GM19043 (cell line): ENCODE results near the gene PSMD6.

Source experiments
- ATAC-seq: cut with Tn5 transposase; IDR thresholded peaks from one replicate; pipeline ENCODE4 v1.9.1; 2021; ENCODE audit warnings: low read depth; ENCODE audit not compliant: unreplicated experiment

Gene PSMD6

GRCh38 chr3:64011685-64012084 is 11.6 kb downstream of the PSMD6 start:
- no peak for ATAC-seq

DNA sequence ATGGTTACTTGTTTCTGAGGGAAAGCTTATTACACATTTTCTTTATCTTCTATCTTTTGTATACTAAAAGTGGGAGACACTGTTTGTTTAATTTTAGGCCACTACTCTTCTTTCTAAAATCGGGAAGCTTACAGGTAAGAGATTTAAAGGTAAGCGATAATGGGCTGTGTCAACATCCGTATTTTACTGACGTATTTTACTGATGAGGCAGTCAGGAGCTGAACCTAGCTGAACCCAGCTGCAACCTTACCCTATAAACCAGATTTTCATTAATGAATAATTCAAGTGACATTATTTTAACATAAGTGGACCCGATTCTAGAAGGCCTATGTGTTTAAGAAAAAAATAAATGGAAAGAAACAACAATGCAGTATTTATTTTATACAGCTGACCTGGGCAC is 13.1 kb downstream of the PSMD6 start:
- no peak for ATAC-seq

DNA sequence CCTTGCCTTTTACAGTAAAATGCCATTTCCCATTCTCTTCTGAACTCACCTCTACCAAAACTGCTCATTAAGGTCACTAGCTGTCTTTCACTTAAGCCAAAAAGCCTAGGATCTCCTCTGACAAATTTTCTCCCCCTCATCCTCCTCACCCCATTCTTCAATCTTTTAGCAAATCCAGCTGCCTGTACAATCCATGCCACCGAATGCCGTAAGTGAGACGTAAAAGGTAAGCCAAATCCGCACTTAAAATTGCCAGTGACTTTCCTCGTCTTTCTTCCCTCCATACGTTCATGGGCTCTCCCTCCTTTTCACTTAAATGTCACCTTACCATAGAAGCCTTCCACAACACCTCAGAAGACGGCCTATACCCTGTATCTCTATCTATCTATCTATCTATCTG is 13.8 kb downstream of the PSMD6 start:
- no peak for ATAC-seq

- no peak for ATAC-seq
Measured at GRCh38 chr3:64008487-64009351, 14.6 kb downstream of the PSMD6 start.

DNA sequence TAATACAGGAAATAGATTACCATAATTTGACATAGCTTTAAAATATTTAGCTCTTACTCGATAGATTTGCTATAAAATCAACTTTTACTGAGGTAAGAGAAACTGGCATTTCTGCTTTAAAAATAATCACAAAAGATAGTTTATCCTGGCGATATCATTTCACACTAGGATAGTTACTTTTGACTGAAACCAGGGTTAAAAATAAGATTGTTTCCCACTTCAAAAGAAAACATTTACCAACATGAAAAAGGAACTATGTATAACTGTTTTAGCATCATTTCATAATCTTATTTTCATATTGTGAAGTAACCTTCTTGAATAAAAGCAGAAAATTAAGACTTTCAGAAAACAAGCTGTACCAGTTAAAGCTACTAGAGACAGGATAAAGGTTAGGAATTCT is 15.3 kb downstream of the PSMD6 start:
- no peak for ATAC-seq

- ATAC-seq, result no peak
Measured at GRCh38 chr3:64003589-64003988, 19.7 kb downstream of the PSMD6 start.

DNA sequence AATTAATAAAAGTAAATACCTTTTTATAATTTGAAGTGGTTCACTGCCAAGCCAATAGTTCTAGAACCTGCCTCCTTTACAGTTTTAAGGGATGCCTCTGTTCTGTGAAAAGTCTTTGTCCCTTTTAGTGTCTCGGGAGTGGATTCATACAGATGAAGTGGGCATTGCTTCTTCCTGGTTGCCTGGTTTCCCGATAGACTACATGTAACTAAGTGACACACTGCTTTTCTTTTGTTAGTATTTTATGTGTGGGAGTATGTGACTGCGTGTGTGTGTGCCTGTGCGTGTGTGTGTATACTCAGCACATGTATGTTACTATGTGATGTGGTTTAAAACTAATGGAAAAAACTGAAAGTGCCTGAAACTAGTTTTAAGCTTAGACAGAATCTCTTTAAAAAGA is 21.1 kb downstream of the PSMD6 start:
- ATAC-seq, result no peak

DNA sequence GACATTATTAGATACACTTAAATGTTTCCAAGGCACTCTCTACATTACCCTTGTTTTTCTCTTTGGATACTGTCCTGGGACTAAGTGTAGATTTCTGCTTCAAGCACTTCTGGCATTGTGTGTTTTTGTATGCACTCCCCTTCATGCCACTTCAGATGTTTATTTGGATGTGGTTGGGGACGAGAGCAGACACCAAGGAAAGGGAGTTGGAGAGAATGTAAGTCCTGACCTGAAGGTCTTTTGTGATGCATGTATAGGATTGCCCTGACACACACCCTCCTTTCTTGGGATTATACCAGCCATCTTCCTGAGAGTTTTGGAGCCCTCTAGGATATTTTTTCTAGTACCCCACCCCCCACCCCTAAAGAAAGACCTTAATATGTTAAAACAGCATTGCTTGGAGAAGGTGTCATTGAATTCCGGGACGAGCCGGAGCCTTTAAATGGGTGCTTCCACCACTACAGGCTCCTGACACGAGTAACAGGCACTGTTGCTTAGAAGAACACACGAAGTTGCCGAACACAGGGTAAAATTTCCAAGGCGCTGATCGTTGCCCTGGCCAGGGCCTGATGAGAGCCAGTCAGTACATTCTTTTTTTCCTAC is 22.7 kb downstream of the PSMD6 start:
- ATAC-seq, result no peak

DNA sequence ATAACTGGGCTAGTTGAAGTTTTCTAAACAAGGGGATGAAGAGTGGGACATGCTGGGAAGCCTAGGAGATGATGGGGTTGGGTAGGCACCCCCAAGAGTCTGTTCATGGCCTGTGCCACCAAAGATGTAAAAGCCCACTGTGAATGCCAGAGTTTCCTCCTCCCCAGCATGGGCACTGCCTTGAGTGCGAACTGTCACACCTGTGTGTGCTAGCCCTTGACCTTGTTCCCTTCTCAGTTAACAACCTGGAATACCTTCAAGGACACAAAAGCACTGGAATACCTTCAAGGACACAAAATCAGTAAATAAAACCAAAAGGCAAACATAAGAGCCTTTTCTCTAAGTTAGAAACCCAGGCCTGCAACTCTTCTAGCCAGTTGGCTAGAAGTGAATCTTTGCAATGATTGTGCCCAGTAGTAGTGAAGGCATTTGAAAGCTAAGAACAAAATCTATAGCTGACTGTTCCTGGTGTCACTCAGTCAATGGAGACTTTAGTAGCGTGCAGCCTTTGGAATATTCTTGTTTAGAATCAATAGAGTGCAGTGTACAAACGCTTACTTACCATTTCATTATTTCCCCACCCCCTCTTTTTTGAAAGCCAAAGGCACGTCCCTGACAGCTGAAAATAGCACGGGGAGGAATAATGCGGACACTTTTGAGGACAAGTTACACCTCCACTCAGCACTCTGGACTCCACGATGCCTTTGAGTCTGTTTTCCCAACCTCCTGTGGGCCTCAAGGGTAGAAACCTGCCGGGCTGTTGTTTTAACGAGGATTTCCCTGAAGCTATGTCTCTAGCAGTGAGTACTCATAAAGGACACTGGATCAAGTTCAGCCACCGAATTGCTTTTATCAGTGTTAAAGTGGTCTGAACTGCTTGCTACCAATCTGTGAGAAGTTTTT is 24.2 kb downstream of the PSMD6 start:
- ATAC-seq, result no peak

- ATAC-seq, result no peak
Measured at GRCh38 chr3:63995086-63995485, 28.2 kb downstream of the PSMD6 start.

DNA sequence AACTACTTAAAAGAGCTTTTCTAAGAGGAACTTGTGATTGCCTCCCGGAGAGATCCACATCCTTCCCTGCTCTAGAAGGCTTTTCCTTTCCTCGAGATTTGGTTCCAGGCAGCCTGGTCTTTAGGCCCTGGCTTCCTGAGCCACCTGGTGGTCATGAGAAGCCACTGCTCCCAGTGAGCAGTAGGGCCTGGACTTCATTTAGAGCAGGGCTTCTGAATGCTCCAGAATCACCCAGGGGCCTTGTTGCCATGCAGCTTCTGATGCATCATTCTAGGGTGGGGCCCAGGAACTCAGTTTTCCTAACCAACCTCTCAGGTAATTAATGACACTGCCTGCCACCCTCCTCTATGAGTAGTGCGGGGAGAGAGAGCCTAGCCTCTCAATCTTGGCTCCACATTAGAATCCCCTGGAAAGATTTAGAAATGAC is 29.6 kb downstream of the PSMD6 start:
- peak; percentile 92 for ATAC-seq

GRCh38 chr3:63992516-63993209 is 30.6 kb downstream of the PSMD6 start:
- no peak for ATAC-seq

DNA sequence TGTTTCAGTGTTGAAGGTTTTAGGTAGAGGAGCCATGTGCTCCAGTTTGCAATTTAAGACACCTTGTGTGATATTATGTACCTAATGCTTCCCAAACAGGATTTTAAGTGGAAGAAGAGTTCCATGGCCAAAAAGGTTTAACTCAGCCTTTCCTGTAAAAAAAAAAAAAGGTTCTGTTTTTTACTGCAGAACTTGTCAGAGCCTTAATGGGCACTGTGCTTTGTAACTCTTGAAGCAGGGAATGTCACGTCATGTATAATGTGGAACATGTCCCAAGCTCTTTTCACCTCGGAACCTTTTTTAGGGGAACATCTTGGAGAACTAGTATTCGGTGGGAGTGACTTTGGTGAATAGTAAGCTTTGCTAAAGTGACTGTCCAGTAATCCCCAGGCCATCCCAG is 31.6 kb downstream of the PSMD6 start:
- no peak for ATAC-seq

DNA sequence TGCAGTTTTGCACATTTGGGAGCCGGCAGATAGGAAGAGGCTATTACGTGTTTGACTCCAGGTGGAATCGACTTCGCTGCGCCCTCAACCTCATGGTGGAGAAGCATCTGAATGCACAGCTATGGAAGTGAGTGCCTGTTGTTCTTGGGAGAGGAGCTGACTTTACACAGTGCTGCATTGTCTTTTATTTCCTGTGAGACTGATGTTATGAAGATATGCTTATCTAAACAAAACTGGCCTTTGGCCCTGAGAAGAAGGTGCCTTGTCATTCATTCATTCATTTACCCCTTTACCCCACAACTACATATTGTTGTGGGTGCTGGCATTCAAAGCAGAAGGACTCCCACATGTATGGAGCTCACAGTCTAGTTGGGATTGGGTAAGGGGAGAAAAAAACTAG is 32.6 kb downstream of the PSMD6 start:
- no peak for ATAC-seq

GRCh38 chr3:63990204-63990603 is 33.1 kb downstream of the PSMD6 start:
- ATAC-seq, result no peak

DNA sequence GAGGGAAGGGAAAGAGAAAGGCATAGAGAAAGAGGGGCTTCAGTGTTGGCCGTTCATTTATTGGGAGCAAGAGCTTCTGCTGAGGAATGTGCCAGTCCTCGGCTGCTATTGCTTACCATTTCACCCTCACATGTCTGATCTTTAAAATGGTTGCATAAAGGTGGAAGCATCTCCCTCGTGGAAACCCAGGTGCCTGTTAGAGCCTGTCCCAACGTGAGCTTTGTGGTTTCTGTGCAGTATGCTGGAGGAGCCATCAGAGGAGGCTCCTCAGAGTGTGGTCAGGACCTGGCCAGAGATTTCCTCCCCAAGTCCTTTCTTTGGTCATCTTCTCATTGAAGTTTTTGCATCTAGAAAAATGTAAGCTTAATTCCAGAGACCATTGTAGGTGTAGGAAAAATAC is 34.4 kb downstream of the PSMD6 start:
- ATAC-seq, result no peak

DNA sequence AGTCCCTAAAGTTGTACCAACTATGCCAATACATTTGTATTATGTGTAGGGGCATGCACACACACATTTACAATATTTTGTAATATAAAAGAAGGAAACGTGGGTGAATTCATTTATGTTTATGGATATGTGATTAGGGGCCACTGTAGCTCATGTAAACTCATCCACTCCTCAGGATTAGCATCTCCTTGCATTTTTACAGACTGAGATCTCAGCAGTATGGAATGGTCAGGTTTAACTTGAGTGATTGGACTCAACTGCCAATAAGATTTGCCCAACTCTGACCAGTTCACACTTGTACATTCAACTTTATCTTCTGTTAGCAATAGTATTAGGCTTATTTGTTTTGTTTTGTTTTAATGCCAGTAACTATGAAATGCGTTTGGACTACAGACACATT is 36.5 kb downstream of the PSMD6 start:
- ATAC-seq, result no peak

- ATAC-seq, result no peak
Measured at GRCh38 chr3:63986146-63986545, 37.1 kb downstream of the PSMD6 start.

DNA sequence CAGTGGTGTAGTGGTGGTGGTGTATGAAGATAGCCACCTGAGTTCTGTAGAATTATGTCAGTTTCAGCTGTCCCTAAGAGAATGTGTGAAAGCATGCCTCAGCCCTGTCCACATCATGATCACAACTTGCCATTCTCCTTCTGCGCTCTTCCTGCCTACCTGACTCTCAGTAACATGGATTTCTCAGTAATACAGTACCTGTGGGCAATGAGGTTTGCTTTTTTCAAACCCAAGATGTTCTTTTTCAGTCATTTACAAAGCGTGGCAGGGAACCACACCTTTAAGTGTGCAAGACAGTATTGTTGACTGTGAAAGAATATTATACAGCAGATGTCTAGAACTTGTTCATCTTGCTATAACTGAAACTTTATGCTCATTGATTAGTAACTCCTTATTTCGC is 38.9 kb downstream of the PSMD6 start:
- ATAC-seq, result no peak

- ATAC-seq, result no peak
Measured at GRCh38 chr3:63981980-63982379, 41.3 kb downstream of the PSMD6 start.
